ENCODE data around the gene ACIN1. TPM values are rescaled to one million over a fixed set of nuclear protein-coding genes. Genes with fewer than 3 reads are reported as not detected.
A peak's percentile ranks its signal among the peaks of the same experiment; 100 is the strongest.

The ACIN1 gene
- total and polyA plus RNA-seq, 3 donors from 2014 or later, result 151 to 216 (median 209) TPM

DNA sequence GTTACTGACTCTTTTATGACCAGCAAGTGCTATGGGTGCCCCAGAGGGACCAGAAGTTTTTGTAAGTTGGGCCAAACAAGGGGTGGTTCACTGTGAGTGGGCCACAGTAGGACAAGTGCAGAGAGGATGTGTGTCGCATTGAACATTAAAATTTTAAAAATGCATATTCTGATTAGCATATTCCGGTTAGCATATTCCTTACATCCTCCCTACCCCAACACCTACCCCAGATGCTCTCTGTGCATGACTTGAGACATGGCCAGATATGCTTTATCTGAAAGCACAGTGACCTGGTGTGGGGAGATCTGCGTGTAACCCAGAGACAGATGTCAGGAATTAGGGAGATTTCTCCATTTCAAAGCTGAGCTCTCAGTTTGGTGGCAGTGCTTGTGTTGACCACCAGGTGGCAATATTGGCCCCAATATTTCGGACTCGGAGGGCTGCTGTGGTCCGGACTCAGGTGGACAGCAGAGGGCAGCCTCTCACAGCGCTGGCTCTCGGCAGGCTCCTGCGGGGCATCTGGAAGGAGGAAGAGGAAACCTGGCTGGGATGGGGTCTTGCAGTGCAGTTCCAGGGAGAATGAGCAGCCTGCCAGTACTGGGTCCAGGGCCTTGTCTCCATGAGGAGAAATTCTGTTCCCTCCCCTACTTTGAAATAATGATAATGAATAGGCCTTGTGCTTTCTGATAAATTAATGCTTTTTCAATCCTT, 25.8 kb upstream of the ACIN1 start:
- H3K27ac ChIP-seq, result peak overlapping the region; percentile 20 to 64
- no peaks in the 10 kb centered on the region for H3K9me3 ChIP-seq
- WGBS, 2 donors, result 32 to 37% methylated on average over 8 to 9 of the region's 9 CpGs
- intact Hi-C loops (cut with DNase I; ENCODE audit: low total_unique reads), result loop anchor here (5.0 kb wide), 1 partner anchor 67 kb away; no protein-coding TSS in a partner anchor
- peak; percentile 94 for DNase-seq
- H3K36me3 ChIP-seq (ENCODE audit: low read depth, missing control alignments), result no peaks in the 10 kb centered on the region
- peaks cover 18% of the 10 kb centered on the region for H3K4me1 ChIP-seq
- H3K4me3 ChIP-seq, result no peak overlapping the region
- TF ChIP-seq CTCF (IDR thresholded peaks at IDR 0.05), result peak; percentile 99 to 100 (median 100)
- no peak for TF ChIP-seq POLR2A (IDR thresholded peaks at IDR 0.05)
- H3K27me3 ChIP-seq, result no peaks in the 10 kb centered on the region

DNA sequence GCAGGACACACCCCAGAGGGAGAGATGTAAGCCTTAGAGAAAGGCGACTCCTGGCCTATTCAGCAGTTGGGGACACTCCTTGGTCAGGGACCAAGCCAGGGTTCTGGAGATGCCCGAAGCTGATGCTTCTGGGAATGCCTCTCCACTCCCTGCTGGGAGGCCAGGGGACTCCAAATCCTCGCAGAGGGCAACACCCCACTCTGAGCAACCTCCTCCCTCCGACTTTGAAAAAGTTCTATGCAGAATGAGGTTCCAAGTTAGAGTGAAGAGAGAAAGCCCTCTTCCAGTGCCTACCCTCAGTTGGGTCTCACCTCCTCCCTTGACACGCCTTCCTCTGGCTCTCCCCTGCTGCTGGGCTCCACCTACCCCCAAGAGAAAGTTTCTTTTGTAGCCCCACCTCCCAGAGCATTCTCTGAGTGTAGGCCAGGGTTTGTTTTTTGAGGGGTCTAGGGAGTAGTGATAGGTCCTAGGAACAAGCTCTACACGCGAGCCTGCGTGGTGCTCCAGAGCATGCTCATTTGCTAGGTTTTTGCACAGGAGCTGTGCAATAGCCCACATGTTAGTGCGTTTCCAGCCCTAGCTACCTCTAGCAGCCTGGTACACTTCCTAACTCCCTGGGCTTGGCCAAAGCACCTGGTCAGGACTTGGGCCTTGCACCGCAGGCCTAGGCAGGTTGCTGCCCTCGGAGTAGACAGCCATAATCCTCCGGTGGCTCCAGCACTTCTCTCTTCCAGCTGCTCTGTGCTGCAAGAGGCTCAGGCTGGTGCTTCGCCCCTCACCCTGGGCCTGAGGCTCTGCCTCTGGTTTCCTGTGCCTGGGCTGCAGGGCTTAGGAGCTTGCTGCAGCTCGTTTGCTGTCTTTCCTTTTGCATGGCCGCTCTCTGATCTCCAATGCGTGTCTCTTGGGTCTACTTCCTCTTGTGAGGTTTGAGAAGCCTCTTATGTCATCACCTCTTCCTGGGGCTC, 24.7 kb upstream of the ACIN1 start:
- TF ChIP-seq CTCF (IDR thresholded peaks at IDR 0.05), result no peak
- TF ChIP-seq POLR2A (IDR thresholded peaks at IDR 0.05), result no peak
- Histone ChIP-seq H3K36me3 (ENCODE audit: low read depth, missing control alignments) (no peaks in the 10 kb centered on the region), H3K4me1 (peaks cover 18% of the 10 kb centered on the region), H3K9me3 (no peaks in the 10 kb centered on the region), H3K27ac (no peak overlapping the region), H3K4me3 (no peak overlapping the region), H3K27me3 (no peaks in the 10 kb centered on the region)
- no peak for DNase-seq
- intact Hi-C loops (cut with DNase I; ENCODE audit: low total_unique reads), result loop anchor here (5.0 kb wide), 1 partner anchor 68 kb away; no protein-coding TSS in a partner anchor
- WGBS, 2 donors, result 76 to 77% methylated on average over 12 to 16 of the region's 16 CpGs

DNA sequence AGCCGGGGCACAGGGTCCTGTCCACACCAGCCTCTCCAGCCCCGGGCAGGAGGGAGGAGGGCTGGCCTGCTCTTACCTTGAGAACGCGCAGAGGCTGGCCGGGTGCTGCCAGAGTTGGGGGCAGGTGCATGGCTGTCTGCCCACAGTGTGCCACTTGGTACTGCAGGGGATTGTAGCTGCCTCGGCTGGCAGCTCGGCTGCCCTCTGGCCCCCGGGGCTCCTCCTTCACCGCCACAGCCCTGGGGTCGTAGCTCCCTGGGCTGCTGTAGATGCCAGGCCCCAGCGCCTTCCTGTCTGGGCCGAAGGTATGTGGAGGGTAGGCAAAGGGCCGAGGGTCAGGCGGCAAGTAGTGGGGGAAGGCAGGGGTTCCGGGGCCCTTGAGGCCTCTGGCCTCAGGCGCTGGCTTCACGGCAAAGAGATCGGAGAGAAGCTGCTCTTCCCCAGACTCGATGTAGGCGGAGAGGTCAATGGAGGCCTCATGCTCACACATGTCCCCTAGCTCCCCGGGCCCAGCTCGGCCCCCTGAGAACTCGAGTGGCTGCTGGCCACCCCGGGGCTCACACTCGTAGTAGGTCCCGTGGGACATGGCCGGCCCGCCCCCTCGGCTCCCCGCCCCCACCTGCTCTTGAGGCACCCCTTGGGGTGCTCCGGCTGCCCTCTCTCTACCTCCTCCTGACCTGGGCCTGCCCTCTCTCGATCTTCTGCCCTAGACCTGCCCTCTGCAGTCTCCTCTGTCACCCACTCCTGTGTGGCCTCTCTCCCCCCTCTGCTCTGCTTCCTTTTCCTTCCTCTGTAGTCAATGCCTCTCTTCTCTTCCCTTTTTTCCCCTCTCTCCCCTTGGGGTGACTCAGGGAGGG, 23.8 kb upstream of the ACIN1 start, which contains the start of gene CEBPE:
CEBPE (minus strand) TSS at position 750 of the 857 bp plus-strand sequence; CDS start at position 586, 164 bp downstream.
- intact Hi-C loops (cut with DNase I; ENCODE audit: low total_unique reads), result no loop called here
- WGBS, 2 donors, result 76 to 83% methylated on average over 13 to 32 of the region's 32 CpGs
- Histone ChIP-seq H3K36me3 (ENCODE audit: low read depth, missing control alignments) (no peaks in the 10 kb centered on the region), H3K9me3 (no peaks in the 10 kb centered on the region), H3K4me1 (peaks cover 16% of the 10 kb centered on the region), H3K4me3 (no peak within 1 kb of the TSS), H3K27ac (no peak within 1 kb of the TSS), H3K27me3 (no peaks in the 10 kb centered on the region)
- DNase-seq, result no peak
- TF ChIP-seq CTCF (IDR thresholded peaks at IDR 0.05) (no peak), POLR2A (IDR thresholded peaks at IDR 0.05) (no peak)

- Histone ChIP-seq H3K4me1 (peaks cover 11% of the 10 kb centered on the region), H3K27ac (no peak overlapping the region), H3K4me3 (no peak overlapping the region), H3K27me3 (no peaks in the 10 kb centered on the region), H3K9me3 (no peaks in the 10 kb centered on the region), H3K36me3 (ENCODE audit: low read depth, missing control alignments) (no peaks in the 10 kb centered on the region)
- 69 to 72% methylated on average over 12 to 32 of the region's 32 CpGs for WGBS, 2 donors
- TF ChIP-seq POLR2A (IDR thresholded peaks at IDR 0.05) (no peak), CTCF (IDR thresholded peaks at IDR 0.05) (no peak)
- intact Hi-C loops (cut with DNase I; ENCODE audit: low total_unique reads), result no loop called here
- no peak for DNase-seq
These were observed 22.6 kb upstream of the ACIN1 start for GRCh38 chr14:23117371-23118020.

Data from testis (tissue), 3 donors.